Muscle of leg (tissue), 11 donors: ENCODE data around the gene QSER1. TPM values are rescaled to one million over a fixed set of nuclear protein-coding genes. Genes with fewer than 3 reads are reported as not detected.
A peak's percentile ranks its signal among the peaks of the same experiment; 100 is the strongest.
"Not testable (repeated sequence)": the region's sequence is repeated elsewhere in the genome, so short reads cannot be mapped to it uniquely, and the experiment has no call there.

Experiments used
- DNase-seq: peaks from one replicate; pipeline ENCODE4 v3.0.0; 2013
- H3K27ac ChIP-seq: one replicate; pipeline ENCODE4 v1.5.1; 2013; ENCODE audit warnings: mild to moderate bottlenecking, low read length, control low read depth
- H3K27me3 ChIP-seq: one replicate; pipeline ENCODE4 v1.6.1; 2013; ENCODE audit warnings: low read length; ENCODE audit not compliant: control insufficient read depth, insufficient read depth
- H3K36me3 ChIP-seq: one replicate; pipeline ENCODE4 v1.6.1; 2013; ENCODE audit warnings: low read length; ENCODE audit not compliant: control insufficient read depth, insufficient read depth
- H3K4me1 ChIP-seq: one replicate; pipeline ENCODE4 v1.6.1; 2013; ENCODE audit warnings: low read length; ENCODE audit not compliant: control insufficient read depth, insufficient read depth
- H3K4me3 ChIP-seq: one replicate; pipeline ENCODE4 v1.5.1; 2013; ENCODE audit warnings: low read length, control low read depth
- H3K9me3 ChIP-seq: replicated peaks from 2 replicates; pipeline ENCODE4 v1.6.1; 2013; ENCODE audit warnings: low read depth, low read length; ENCODE audit not compliant: control insufficient read depth
- WGBS: methylation state at CpG from one replicate; pipeline ENCODE4 v1.1.5; 2013; ENCODE audit warnings: missing lambda C conversion rate; ENCODE audit not compliant: insufficient coverage; 5-methylcytosine and 5-hydroxymethylcytosine counted together
- polyA plus RNA-seq, 8 donors: library from polyadenylated mRNA; unstranded; fragments of 120-200 nt; gene quantifications; one replicate each; pipeline versions ENCODE4 v1.2.1 to v1.2.3, GENCODE V29; 2013; ENCODE audit warnings: inconsistent platforms in 1 of 8, low replicate concordance in 1 of 8; ENCODE audit not compliant: insufficient read length in 8 of 8, insufficient read depth in 1 of 8
- total RNA-seq: library from RNA; stranded (reverse); fragments of 120-200 nt; gene quantifications from one replicate; pipeline ENCODE4 v1.2.4, GENCODE V29; 2013

Gene QSER1
- total and polyA plus RNA-seq, 9 donors, result 13.6 to 29.6 (median 21.9) TPM

- Histone ChIP-seq H3K36me3 (no peaks in the 10 kb centered on the region), H3K27ac (no peak overlapping the region), H3K27me3 (no peaks in the 10 kb centered on the region), H3K4me3 (no peak overlapping the region), H3K4me1 (no peaks in the 10 kb centered on the region), H3K9me3 (no peaks in the 10 kb centered on the region)
- no peak for DNase-seq
- WGBS, result no CpG with 5 or more reads among the region's 2 CpGs
Measured at GRCh38 chr11:32947978-32948377, 55.4 kb downstream of the QSER1 start.

GRCh38 chr11:32949739-32950138 lies 57.1 kb downstream of the QSER1 start:
- H3K9me3 ChIP-seq, result no peaks in the 10 kb centered on the region

GRCh38 chr11:32952421-32952820 lies 59.8 kb downstream of the QSER1 start:
- Histone ChIP-seq H3K27ac (no peak overlapping the region), H3K27me3 (no peaks in the 10 kb centered on the region), H3K4me1 (no peaks in the 10 kb centered on the region), H3K36me3 (peaks cover 9% of the 10 kb centered on the region), H3K9me3 (no peaks in the 10 kb centered on the region), H3K4me3 (no peak overlapping the region)
- WGBS, result no CpG with 5 or more reads among the region's 1 CpG
- DNase-seq, result no peak

More at GRCh38 chr11:32949739-32950138, 57.1 kb downstream of the QSER1 start:
- Histone ChIP-seq H3K36me3 (peaks cover 4% of the 10 kb centered on the region), H3K27me3 (no peaks in the 10 kb centered on the region), H3K4me1 (no peaks in the 10 kb centered on the region), H3K27ac (no peak overlapping the region), H3K4me3 (no peak overlapping the region)
- DNase-seq, result no peak

- DNase-seq, result no peak
- Histone ChIP-seq H3K36me3 (peaks cover 12% of the 10 kb centered on the region), H3K27ac (no peak overlapping the region), H3K4me3 (no peak overlapping the region), H3K27me3 (no peaks in the 10 kb centered on the region), H3K9me3 (no peaks in the 10 kb centered on the region), H3K4me1 (no peaks in the 10 kb centered on the region)
Measured at GRCh38 chr11:32953700-32954099, 61.1 kb downstream of the QSER1 start.

- H3K27ac ChIP-seq, result no peak overlapping the region
- no peak overlapping the region for H3K4me3 ChIP-seq
- no CpG with 5 or more reads among the region's 1 CpG for WGBS
- no peaks in the 10 kb centered on the region for H3K4me1 ChIP-seq
- peaks cover 24% of the 10 kb centered on the region for H3K36me3 ChIP-seq
- no peaks in the 10 kb centered on the region for H3K27me3 ChIP-seq
- peak; percentile 71 for DNase-seq
- no peaks in the 10 kb centered on the region for H3K9me3 ChIP-seq
Measured at GRCh38 chr11:32960553-32961164, 68.0 kb downstream of the QSER1 start.

GRCh38 chr11:32962016-32962415 lies 69.4 kb downstream of the QSER1 start:
- H3K4me3 ChIP-seq, result no peak overlapping the region
- H3K9me3 ChIP-seq, result no peaks in the 10 kb centered on the region
- peaks cover 23% of the 10 kb centered on the region for H3K36me3 ChIP-seq
- H3K27me3 ChIP-seq, result no peaks in the 10 kb centered on the region
- no peak overlapping the region for H3K27ac ChIP-seq
- DNase-seq, result no peak
- H3K4me1 ChIP-seq, result no peaks in the 10 kb centered on the region
- WGBS, result no CpG with 5 or more reads among the region's 2 CpGs

GRCh38 chr11:32963721-32964120 lies 71.1 kb downstream of the QSER1 start:
- no peak overlapping the region for H3K4me3 ChIP-seq
- no peaks in the 10 kb centered on the region for H3K4me1 ChIP-seq
- no peaks in the 10 kb centered on the region for H3K27me3 ChIP-seq
- no peak for DNase-seq
- no peaks in the 10 kb centered on the region for H3K9me3 ChIP-seq
- no CpG with 5 or more reads among the region's 2 CpGs for WGBS
- no peak overlapping the region for H3K27ac ChIP-seq
- H3K36me3 ChIP-seq, result peaks cover 20% of the 10 kb centered on the region

GRCh38 chr11:32968541-32968940 lies 75.9 kb downstream of the QSER1 start:
- H3K36me3 ChIP-seq, result peaks cover 23% of the 10 kb centered on the region
- H3K27ac ChIP-seq, result no peak overlapping the region

GRCh38 chr11:32972233-32972632 lies 79.6 kb downstream of the QSER1 start:
- not testable (repeated sequence) for H3K27ac ChIP-seq, H3K4me1 ChIP-seq, DNase-seq, H3K4me3 ChIP-seq, H3K9me3 ChIP-seq, H3K27me3 ChIP-seq
- peaks cover 11% of the 10 kb centered on the region for H3K36me3 ChIP-seq
- WGBS, result no CpG with 5 or more reads among the region's 3 CpGs

More at GRCh38 chr11:32968541-32968940, 75.9 kb downstream of the QSER1 start:
- 100% methylated on average over 1 of the region's 1 CpG for WGBS
- Histone ChIP-seq H3K27me3 (no peaks in the 10 kb centered on the region), H3K9me3 (no peaks in the 10 kb centered on the region), H3K4me3 (no peak overlapping the region), H3K4me1 (no peaks in the 10 kb centered on the region)
- no peak for DNase-seq

GRCh38 chr11:32972781-32973180 lies 80.2 kb downstream of the QSER1 start:
- WGBS, result no CpG with 5 or more reads among the region's 3 CpGs
- peaks cover 11% of the 10 kb centered on the region for H3K36me3 ChIP-seq
- no peak overlapping the region for H3K4me3 ChIP-seq
- no peaks in the 10 kb centered on the region for H3K27me3 ChIP-seq
- no peak overlapping the region for H3K27ac ChIP-seq
- H3K4me1 ChIP-seq, result no peaks in the 10 kb centered on the region
- no peaks in the 10 kb centered on the region for H3K9me3 ChIP-seq
- DNase-seq, result no peak

- Histone ChIP-seq H3K9me3 (no peaks in the 10 kb centered on the region), H3K36me3 (peaks cover 4% of the 10 kb centered on the region), H3K27me3 (no peaks in the 10 kb centered on the region), H3K27ac (no peak overlapping the region), H3K4me3 (no peak overlapping the region), H3K4me1 (no peaks in the 10 kb centered on the region)
- DNase-seq, result no peak
- WGBS, result 29% methylated on average over 1 of the region's 2 CpGs
Measured at GRCh38 chr11:32982626-32983025, 90.0 kb downstream of the QSER1 start.
